ENCODE data around the gene IRAG1. TPM values are rescaled to one million over a fixed set of nuclear protein-coding genes. Genes with fewer than 3 reads are reported as not detected.
A peak's percentile ranks its signal among the peaks of the same experiment; 100 is the strongest.

The IRAG1 gene
- total RNA-seq, 1 donor from 2014 or later = 5.1 TPM

DNA sequence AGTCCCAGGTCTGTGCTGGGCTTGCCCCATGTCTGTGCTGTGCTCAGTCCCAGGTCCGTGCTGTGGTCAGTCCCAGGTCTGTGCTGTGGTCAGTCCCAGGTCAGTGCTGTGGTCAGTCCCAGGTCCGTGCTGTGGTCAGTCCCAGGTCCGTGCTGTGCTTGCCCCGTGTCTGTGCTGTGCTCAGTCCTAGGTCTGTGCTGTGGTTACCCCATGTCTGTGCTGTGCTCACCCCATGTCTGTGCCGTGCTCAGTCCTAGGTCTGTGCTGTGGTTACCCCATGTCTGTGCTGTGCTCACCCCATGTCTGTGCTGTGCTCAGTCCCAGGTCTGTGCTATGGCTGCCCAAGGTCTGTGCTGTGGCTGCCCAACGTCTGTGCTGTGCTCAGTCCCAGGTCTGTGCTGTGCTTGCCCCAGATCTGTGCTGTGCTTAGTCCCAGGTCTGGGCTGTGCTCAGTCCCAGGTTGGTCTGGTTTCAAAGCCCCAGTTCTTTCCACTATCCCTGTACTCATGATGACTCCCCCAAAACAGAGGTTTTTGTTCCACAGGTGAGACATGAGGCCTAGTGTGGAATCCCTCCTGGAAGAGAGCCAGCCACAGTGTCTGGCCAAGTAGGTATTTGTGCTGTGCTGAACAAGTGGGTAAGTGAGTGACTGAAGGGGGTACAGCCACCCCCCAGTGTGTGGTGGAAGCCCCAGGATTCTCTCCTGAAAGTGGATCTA, 34.8 kb downstream of the IRAG1 start:
- TF ChIP-seq, protein P1, sequence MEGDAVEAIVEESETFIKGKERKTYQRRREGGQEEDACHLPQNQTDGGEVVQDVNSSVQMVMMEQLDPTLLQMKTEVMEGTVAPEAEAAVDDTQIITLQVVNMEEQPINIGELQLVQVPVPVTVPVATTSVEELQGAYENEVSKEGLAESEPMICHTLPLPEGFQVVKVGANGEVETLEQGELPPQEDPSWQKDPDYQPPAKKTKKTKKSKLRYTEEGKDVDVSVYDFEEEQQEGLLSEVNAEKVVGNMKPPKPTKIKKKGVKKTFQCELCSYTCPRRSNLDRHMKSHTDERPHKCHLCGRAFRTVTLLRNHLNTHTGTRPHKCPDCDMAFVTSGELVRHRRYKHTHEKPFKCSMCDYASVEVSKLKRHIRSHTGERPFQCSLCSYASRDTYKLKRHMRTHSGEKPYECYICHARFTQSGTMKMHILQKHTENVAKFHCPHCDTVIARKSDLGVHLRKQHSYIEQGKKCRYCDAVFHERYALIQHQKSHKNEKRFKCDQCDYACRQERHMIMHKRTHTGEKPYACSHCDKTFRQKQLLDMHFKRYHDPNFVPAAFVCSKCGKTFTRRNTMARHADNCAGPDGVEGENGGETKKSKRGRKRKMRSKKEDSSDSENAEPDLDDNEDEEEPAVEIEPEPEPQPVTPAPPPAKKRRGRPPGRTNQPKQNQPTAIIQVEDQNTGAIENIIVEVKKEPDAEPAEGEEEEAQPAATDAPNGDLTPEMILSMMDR (conservative IDR thresholded peaks at IDR 0.05) = no peak
- Mint-ChIP-seq H3K36me3 (no peaks in the 10 kb centered on the region), H3K9me3 (no peaks in the 10 kb centered on the region), H3K27ac (peak overlapping the region; percentile 92), H3K27me3 (no peaks in the 10 kb centered on the region), H3K4me1 (ENCODE audit: unreplicated experiment) (peaks cover 42% of the 10 kb centered on the region), H3K4me3 (no peak overlapping the region)
- no peak for DNase-seq (ENCODE audit: extremely low spot score, unreplicated experiment)

DNA sequence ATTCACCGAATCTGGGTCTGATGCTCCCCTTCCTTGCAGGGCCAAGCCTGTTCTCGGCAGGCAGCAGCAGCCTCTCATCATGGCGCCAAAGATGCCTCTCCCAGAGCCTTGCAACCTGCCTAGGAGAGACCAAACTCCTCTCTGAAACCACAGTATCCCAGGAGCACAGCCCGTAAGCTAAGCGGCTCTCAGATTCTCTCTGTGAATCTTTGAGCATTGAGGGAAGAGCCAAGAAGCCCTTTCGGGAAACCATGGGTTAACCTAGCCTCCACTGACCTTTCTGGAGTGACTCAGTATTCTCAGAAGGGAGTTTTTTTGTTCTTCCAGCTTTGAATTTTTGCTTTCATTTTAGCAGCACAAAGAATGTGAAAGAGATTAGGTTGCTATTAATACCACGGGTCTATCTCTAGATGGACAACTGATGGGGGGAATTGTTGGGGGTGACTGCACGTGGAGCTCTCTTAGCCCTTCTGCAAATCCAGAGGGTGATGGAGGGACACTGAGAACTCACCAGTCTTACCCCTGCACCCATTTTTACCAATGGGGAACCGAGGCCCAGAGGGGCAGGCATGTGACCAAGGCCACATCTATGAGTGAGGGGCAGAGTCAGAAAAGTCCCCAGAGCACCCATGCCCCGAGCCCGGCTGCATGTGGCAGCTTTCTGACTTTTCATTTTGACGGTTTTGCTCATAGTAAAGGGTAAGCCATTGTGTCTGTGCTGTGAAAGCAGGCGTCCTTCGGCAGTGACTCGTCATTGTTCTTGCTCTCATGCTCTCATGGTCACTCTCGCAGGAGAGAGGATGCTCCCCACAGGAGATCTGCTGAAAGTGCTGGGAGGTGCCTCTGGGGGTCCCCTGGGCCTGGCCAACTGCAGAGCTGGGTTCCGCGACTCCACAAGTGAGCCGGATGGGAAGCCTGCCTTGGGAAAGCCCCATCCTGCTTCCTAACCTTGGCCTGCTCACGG, 36.0 kb downstream of the IRAG1 start:
- peak overlapping the region; percentile 81 for H3K27ac Mint-ChIP-seq
- H3K27me3 Mint-ChIP-seq = no peaks in the 10 kb centered on the region
- no peaks in the 10 kb centered on the region for H3K36me3 Mint-ChIP-seq
- peak overlapping the region; percentile 22 for H3K4me3 Mint-ChIP-seq
- DNase-seq (ENCODE audit: extremely low spot score, unreplicated experiment) = no peak
- peaks cover 42% of the 10 kb centered on the region for H3K4me1 Mint-ChIP-seq (ENCODE audit: unreplicated experiment)
- no peaks in the 10 kb centered on the region for H3K9me3 Mint-ChIP-seq
- TF ChIP-seq, protein P1 (conservative IDR thresholded peaks at IDR 0.05) = no peak

DNA sequence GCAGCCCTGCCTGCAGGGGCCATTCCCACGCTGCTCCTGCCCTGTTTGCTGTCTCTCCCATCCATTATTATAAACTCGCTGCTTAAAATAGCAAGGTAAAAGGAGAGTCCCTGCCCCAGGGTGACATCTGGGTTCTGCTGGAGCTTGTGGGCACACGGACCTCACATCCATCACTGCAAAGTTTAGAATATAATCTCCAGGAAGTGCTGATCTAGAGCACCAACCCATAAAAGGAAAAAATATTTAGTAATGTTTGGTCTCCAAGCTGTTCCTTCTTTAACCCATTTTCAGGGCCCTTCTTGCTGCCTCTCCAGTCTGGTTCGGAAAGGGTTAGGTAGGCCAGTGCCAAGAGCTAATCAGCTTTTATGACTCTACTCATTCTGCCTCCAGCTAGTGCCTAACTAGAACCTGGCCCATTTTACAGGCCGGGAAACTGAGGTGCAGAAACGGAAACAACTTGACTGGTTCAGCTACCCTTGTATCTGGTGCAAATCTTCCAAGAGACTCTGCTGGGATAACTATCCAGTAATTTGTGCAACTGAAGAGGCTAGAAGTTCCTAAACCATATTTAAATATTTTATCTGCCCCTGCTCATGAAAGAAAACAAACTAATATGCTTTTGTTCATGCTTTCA, 37.5 kb downstream of the IRAG1 start:
- TF ChIP-seq, protein P1 (conservative IDR thresholded peaks at IDR 0.05) = no peak
- Mint-ChIP-seq H3K9me3 (no peaks in the 10 kb centered on the region), H3K36me3 (no peaks in the 10 kb centered on the region), H3K27ac (no peak overlapping the region), H3K4me1 (ENCODE audit: unreplicated experiment) (peaks cover 35% of the 10 kb centered on the region), H3K27me3 (no peaks in the 10 kb centered on the region), H3K4me3 (no peak overlapping the region)
- no peak for DNase-seq (ENCODE audit: extremely low spot score, unreplicated experiment)

GRCh38 chr11:10655227-10655626, 38.3 kb downstream of the IRAG1 start:
- Mint-ChIP-seq H3K4me1 (ENCODE audit: unreplicated experiment) (peaks cover 29% of the 10 kb centered on the region), H3K36me3 (no peaks in the 10 kb centered on the region), H3K27me3 (no peaks in the 10 kb centered on the region), H3K4me3 (no peak overlapping the region), H3K27ac (peak overlapping the region; percentile 40), H3K9me3 (no peaks in the 10 kb centered on the region)
- DNase-seq (ENCODE audit: extremely low spot score, unreplicated experiment) = no peak
- TF ChIP-seq, protein P1 (conservative IDR thresholded peaks at IDR 0.05) = no peak

- H3K36me3 Mint-ChIP-seq = no peaks in the 10 kb centered on the region
- H3K27me3 Mint-ChIP-seq = no peaks in the 10 kb centered on the region
- no peaks in the 10 kb centered on the region for H3K9me3 Mint-ChIP-seq
- DNase-seq (ENCODE audit: extremely low spot score, unreplicated experiment) = no peak
- TF ChIP-seq, protein P1 (conservative IDR thresholded peaks at IDR 0.05) = no peak
- H3K27ac Mint-ChIP-seq = peak overlapping the region; percentile 64
- peaks cover 28% of the 10 kb centered on the region for H3K4me1 Mint-ChIP-seq (ENCODE audit: unreplicated experiment)
- H3K4me3 Mint-ChIP-seq = no peak overlapping the region
Observed at GRCh38 chr11:10654811-10655150, 38.8 kb downstream of the IRAG1 start.
